HCT116 (cell line): Measurements from ENCODE around the gene LGALS4.

Experiments
- CTCF ChIP-seq, 3 experiments: fragments of 200-600 bp in 1 of 3; sonication (generic) in 1 of 3; IDR thresholded peaks in 2 of 3; conservative IDR thresholded peaks in 1 of 3; 2 replicates each; pipeline ENCODE4 v1.5.1; 2012 to 2017; ENCODE audit warnings: low read depth in 2 of 3, low read length in 2 of 3, antibody characterized with exemption in 1 of 3, borderline replicate concordance in 1 of 3, control low read depth in 1 of 3, mild to moderate bottlenecking in 1 of 3, mixed read lengths in 1 of 3, mixed run types in 1 of 3, moderate library complexity in 1 of 3; ENCODE audit not compliant: insufficient read depth in 1 of 3
- EZH2 ChIP-seq: fragments of 200-600 bp; sonication (generic); IDR thresholded peaks from 2 replicates; pipeline ENCODE4 v1.6.1; 2017; ENCODE audit warnings: antibody characterized with exemption, mixed run types
- POLR2A ChIP-seq: IDR thresholded peaks from 2 replicates; pipeline ENCODE4 v1.7.0; 2011; ENCODE audit warnings: borderline replicate concordance; ENCODE audit not compliant: insufficient read depth, insufficient read length; ENCODE audit errors: extremely low read depth
- POLR2AphosphoS5 ChIP-seq: IDR thresholded peaks from 2 replicates; pipeline ENCODE4 v1.6.1; 2011; ENCODE audit warnings: mild to moderate bottlenecking, low read depth, low read length, moderate library complexity
- REST ChIP-seq: IDR thresholded peaks from 2 replicates; pipeline ENCODE4 v1.6.1; 2012; ENCODE audit warnings: low read depth
- SIN3A ChIP-seq: IDR thresholded peaks from 2 replicates; pipeline ENCODE4 v1.6.1; 2012; ENCODE audit warnings: low read depth
- SP1 ChIP-seq: IDR thresholded peaks from 2 replicates; pipeline ENCODE4 v1.6.1; 2012; ENCODE audit warnings: low read depth
- ZNF274 ChIP-seq: fragments of 200-500 bp; sonication (Bioruptor generic); IDR thresholded peaks from 2 replicates; pipeline ENCODE4 v1.6.1; 2014; ENCODE audit warnings: mild to moderate bottlenecking, low read depth, low read length, inconsistent platforms

GRCh38 chr19:38819231-38819920 lies 6.6 kb upstream of the LGALS4 start:
- TF ChIP-seq EZH2 (no peak), CTCF (IDR thresholded peaks at IDR 0.05 in 2 of 3, conservative IDR thresholded peaks at IDR 0.05 in 1 of 3; ENCODE audit: borderline replicate concordance in 1 of 3, insufficient read depth in 1 of 3, low read depth in 2 of 3, low read length in 2 of 3) (no peak), POLR2A (no peak), POLR2AphosphoS5 (no peak), ZNF274 (no peak), SP1 (no peak), SIN3A (no peak), REST (no peak)
